ENCODE results near the gene NMNAT2.

DNA sequence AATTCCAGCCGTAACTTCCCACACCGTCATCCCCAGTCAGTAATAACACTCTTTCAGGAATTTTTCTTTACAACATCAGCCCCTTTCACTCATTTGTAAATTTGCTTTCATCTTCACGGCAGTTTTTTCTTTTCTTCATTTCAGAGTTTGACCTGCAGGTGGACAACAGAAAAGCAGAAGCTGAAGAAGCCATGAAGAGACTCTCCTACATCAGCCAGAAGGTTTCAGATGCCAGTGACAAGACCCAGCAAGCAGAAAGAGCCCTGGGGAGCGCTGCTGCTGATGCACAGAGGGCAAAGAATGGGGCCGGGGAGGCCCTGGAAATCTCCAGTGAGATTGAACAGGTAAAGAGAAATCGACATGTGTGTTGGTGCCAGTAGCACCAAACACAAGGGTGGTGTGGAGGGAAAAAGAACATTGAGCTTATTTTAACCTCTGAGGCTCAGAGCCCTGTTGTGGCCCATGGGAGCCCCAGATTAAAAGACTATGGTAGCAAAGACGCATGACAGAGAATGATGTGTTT, 178.9 kb downstream of the NMNAT2 start:
- TF ChIP-seq, protein P1, sequence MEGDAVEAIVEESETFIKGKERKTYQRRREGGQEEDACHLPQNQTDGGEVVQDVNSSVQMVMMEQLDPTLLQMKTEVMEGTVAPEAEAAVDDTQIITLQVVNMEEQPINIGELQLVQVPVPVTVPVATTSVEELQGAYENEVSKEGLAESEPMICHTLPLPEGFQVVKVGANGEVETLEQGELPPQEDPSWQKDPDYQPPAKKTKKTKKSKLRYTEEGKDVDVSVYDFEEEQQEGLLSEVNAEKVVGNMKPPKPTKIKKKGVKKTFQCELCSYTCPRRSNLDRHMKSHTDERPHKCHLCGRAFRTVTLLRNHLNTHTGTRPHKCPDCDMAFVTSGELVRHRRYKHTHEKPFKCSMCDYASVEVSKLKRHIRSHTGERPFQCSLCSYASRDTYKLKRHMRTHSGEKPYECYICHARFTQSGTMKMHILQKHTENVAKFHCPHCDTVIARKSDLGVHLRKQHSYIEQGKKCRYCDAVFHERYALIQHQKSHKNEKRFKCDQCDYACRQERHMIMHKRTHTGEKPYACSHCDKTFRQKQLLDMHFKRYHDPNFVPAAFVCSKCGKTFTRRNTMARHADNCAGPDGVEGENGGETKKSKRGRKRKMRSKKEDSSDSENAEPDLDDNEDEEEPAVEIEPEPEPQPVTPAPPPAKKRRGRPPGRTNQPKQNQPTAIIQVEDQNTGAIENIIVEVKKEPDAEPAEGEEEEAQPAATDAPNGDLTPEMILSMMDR (IDR thresholded peaks at IDR 0.05 in 4 of 5, conservative IDR thresholded peaks at IDR 0.05 in 1 of 5): no peak
- TF ChIP-seq POLR2A (IDR thresholded peaks at IDR 0.05): no peak
